Endodermal cell (in vitro differentiated cells): ENCODE measurements around the gene SHC2. TPM values are rescaled to one million over a fixed set of nuclear protein-coding genes. Genes with fewer than 3 reads are reported as not detected.

Experiments used
- DNase-seq: peaks from one replicate; pipeline ENCODE4 v3.0.0-alpha.2; 2017
- H3K27ac ChIP-seq: 2 replicates; pipeline ENCODE4 v1.5.1; 2013; ENCODE audit warnings: mild to moderate bottlenecking, low read depth, low read length, moderate library complexity
- H3K27me3 ChIP-seq: 2 replicates; pipeline ENCODE4 v1.6.1; 2013; ENCODE audit warnings: mild to moderate bottlenecking, low read length, moderate library complexity; ENCODE audit not compliant: insufficient read depth, control insufficient read depth, poor library complexity, severe bottlenecking
- H3K36me3 ChIP-seq: 2 replicates; pipeline ENCODE4 v1.7.0; 2013; ENCODE audit warnings: mild to moderate bottlenecking, low read length, moderate library complexity; ENCODE audit not compliant: control insufficient read depth, insufficient read depth
- H3K4me1 ChIP-seq: one replicate; pipeline ENCODE4 v1.7.0; 2013; ENCODE audit warnings: low read length; ENCODE audit not compliant: control insufficient read depth, insufficient read depth
- H3K4me3 ChIP-seq: 2 replicates; pipeline ENCODE4 v1.5.1; 2013; ENCODE audit warnings: mild to moderate bottlenecking, low read length, moderate library complexity
- H3K9ac ChIP-seq: 2 replicates; pipeline ENCODE4 v1.6.1; 2013; ENCODE audit warnings: mild to moderate bottlenecking, low read length, moderate library complexity; ENCODE audit not compliant: poor library complexity, severe bottlenecking; ENCODE audit errors: extremely low read depth
- H3K9me3 ChIP-seq: 2 replicates; pipeline ENCODE4 v1.6.1; 2013; ENCODE audit warnings: mild to moderate bottlenecking, low read length, moderate library complexity; ENCODE audit not compliant: control insufficient read depth
- H3K27ac Mint-ChIP-seq: 2 replicates; pipeline ENCODE4 v1.8.0; 2020; ENCODE audit warnings: mixed read lengths
- H3K27me3 Mint-ChIP-seq: 2 replicates; pipeline ENCODE4 v1.8.0; 2021; ENCODE audit warnings: mild to moderate bottlenecking, mixed read lengths; ENCODE audit not compliant: insufficient read depth
- H3K36me3 Mint-ChIP-seq: 2 replicates; pipeline ENCODE4 v1.8.0; 2020; ENCODE audit warnings: low read depth, mixed read lengths
- H3K4me1 Mint-ChIP-seq: 2 replicates; pipeline ENCODE4 v1.8.0; 2020; ENCODE audit warnings: mixed read lengths
- H3K4me3 Mint-ChIP-seq: 2 replicates; pipeline ENCODE4 v1.8.0; 2020; ENCODE audit warnings: mild to moderate bottlenecking, moderate library complexity, mixed read lengths
- H3K9me3 Mint-ChIP-seq: 2 replicates; pipeline ENCODE4 v1.8.0; 2020; ENCODE audit warnings: mild to moderate bottlenecking, mixed read lengths
- CTCF ChIP-seq: fragments of 200-600 bp; sonication (generic); conservative IDR thresholded peaks from 2 replicates; pipeline ENCODE4 v1.5.0; 2021; ENCODE audit warnings: antibody characterized with exemption, mild to moderate bottlenecking
- WGBS, 2 experiments: methylation state at CpG; one replicate each; pipeline versions ENCODE4 v1.1.5 to v1.1.7; 2013; ENCODE audit warnings: missing lambda C conversion rate in 2 of 2, mixed read lengths in 1 of 2; ENCODE audit not compliant: insufficient coverage in 1 of 2, insufficient read length in 1 of 2; 5-methylcytosine and 5-hydroxymethylcytosine counted together
- total RNA-seq, 2 donors: library from RNA; stranded (reverse); fragmentation: NEBNext Ultra II Directional in 1 of 2; extraction: Animal tissue kit (Norgen Biotek cat#: 25700) in 1 of 2; gene quantifications; 2 replicates in 1 of 2; 3 replicates in 1 of 2; pipeline ENCODE4 v1.2.1, GENCODE V29; 2021

SHC2 gene
- total RNA-seq, 2 donors from 2014 or later = 56.5 to 93.0 TPM

- H3K27me3 Mint-ChIP-seq = no peaks in the 10 kb centered on the region
- WGBS, 2 experiments = 87 to 95% methylated on average over 13 to 31 of the region's 31 CpGs
These were observed 4.8 kb downstream of the SHC2 start for GRCh38 chr19:455851-456546.

DNA sequence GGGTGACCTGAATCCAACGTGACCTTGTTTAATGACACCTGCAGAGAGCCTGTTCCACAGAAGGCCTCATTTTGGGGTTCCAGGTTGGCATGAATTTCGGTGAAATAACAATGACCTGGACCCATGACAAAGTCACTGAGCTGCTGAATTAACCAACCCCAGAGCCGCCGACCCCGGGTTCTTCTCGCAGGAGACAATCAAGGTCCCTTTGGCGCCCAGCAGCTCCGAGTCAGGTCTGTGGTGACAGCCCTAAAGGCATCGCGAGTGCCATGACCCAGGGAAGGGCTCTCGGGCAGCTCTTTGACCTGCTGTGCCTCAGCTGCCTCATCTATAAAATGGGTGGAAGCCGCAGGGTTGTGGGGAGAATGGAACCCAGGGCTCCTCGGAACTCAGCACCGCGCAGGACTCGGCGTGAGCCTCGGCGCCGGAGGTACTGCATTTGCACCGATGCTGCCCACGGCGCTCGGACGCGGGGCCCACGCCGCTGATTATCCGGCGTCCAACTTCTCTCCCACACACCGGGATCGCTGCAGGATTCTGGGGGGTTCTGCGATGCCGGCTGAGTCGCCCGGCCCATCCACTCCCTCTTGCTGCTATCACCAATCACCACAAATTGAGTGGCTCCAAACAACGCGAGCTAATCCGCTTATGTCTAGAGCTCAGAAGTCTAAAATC lies 5.7 kb downstream of the SHC2 start:
- no peaks in the 10 kb centered on the region for H3K4me1 ChIP-seq
- Mint-ChIP-seq H3K27ac (no peak overlapping the region), H3K36me3 (peaks cover 56% of the 10 kb centered on the region), H3K9me3 (peaks cover 19% of the 10 kb centered on the region), H3K4me1 (peaks cover 3% of the 10 kb centered on the region), H3K4me3 (no peak overlapping the region), H3K27me3 (no peaks in the 10 kb centered on the region)
- H3K9ac ChIP-seq = no peak overlapping the region
- H3K9me3 ChIP-seq = peaks cover 15% of the 10 kb centered on the region
- no peak overlapping the region for H3K27ac ChIP-seq
- WGBS, 2 experiments = 95 to 97% methylated on average over 29 to 39 of the region's 39 CpGs
- no peaks in the 10 kb centered on the region for H3K27me3 ChIP-seq
- no peak overlapping the region for H3K4me3 ChIP-seq
- no peak for DNase-seq
- no peak for TF ChIP-seq CTCF
- H3K36me3 ChIP-seq = peaks cover 13% of the 10 kb centered on the region

More at GRCh38 chr19:455851-456546, 4.8 kb downstream of the SHC2 start:
- Histone ChIP-seq H3K4me3 (no peak overlapping the region), H3K9me3 (peaks cover 8% of the 10 kb centered on the region), H3K27ac (no peak overlapping the region), H3K4me1 (no peaks in the 10 kb centered on the region), H3K36me3 (peaks cover 9% of the 10 kb centered on the region), H3K27me3 (no peaks in the 10 kb centered on the region), H3K9ac (no peak overlapping the region)
- H3K4me1 Mint-ChIP-seq = peaks cover 3% of the 10 kb centered on the region
- peaks cover 48% of the 10 kb centered on the region for H3K36me3 Mint-ChIP-seq
- no peak for TF ChIP-seq CTCF
- H3K4me3 Mint-ChIP-seq = no peak overlapping the region
- DNase-seq = no peak
- peaks cover 12% of the 10 kb centered on the region for H3K9me3 Mint-ChIP-seq
- no peak overlapping the region for H3K27ac Mint-ChIP-seq

GRCh38 chr19:453606-454005 lies 7.2 kb downstream of the SHC2 start:
- H3K27me3 Mint-ChIP-seq = no peaks in the 10 kb centered on the region

More at GRCh38 chr19:453606-454005, 7.2 kb downstream of the SHC2 start:
- H3K9ac ChIP-seq = no peak overlapping the region
- DNase-seq = no peak
- no peak overlapping the region for H3K27ac ChIP-seq
- no peaks in the 10 kb centered on the region for H3K27me3 ChIP-seq
- Mint-ChIP-seq H3K9me3 (peaks cover 21% of the 10 kb centered on the region), H3K4me3 (no peak overlapping the region), H3K4me1 (no peaks in the 10 kb centered on the region), H3K27ac (no peak overlapping the region), H3K36me3 (peaks cover 59% of the 10 kb centered on the region)
- WGBS, 2 experiments = 96% methylated on average over 22 of the region's 22 CpGs
- peaks cover 13% of the 10 kb centered on the region for H3K36me3 ChIP-seq
- no peak for TF ChIP-seq CTCF
- peaks cover 15% of the 10 kb centered on the region for H3K9me3 ChIP-seq
- H3K4me1 ChIP-seq = no peaks in the 10 kb centered on the region
- no peak overlapping the region for H3K4me3 ChIP-seq
